Stimulated activated CD8-positive, alpha-beta memory T cell treated with anti-CD3 and anti-CD28 coated beads, Interleukin-12 subunit alpha, Interleukin-12 subunit beta, amount 100 ng/mL, for 24 hours (primary cell): ENCODE data around the gene DENND1A.

Experiments
- DNase-seq: peaks from one replicate; pipeline ENCODE4 v3.0.0-alpha.2; 2020; ENCODE audit errors: extremely low read depth

The DENND1A gene

DNA sequence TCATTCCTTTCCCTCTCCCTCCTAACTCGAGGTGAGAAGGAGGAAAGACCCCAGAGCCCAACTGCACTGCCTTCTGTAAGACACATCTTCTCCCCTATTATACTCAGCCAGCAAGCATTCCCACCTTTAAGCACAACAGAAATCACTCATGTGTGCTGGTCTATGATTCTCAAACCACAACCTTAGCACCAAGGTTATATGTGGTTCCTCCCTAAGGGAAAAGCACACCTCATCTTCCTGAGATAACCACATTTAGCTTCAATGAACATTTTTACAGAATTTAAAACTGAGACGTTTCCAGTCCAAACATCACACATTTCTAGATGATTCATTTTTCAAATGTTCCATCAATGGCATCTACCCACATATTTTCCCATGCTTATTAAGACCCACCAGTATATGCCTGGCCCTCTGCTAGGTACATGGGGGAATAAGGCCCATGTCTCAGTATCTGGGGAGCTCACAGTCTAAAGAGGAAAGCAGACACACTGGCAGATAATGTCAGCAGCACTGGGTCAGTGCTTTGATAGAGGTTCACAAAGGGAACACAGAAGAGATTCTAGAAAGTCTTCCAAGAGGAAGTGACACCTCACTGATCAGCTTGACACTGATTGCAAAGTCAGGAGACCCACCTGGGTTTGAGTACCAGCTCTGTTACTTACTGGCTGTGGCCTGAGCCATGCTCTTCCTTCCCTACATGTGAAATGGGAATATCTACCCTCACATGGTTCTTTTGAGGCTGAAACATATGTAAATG is 245.4 kb downstream of the DENND1A start:
- no peak for DNase-seq

- DNase-seq: no peak
Observed at GRCh38 chr9:123682746-123683145, 247.2 kb downstream of the DENND1A start.

- DNase-seq: no peak
Observed at GRCh38 chr9:123680352-123680751, 249.6 kb downstream of the DENND1A start.

DNA sequence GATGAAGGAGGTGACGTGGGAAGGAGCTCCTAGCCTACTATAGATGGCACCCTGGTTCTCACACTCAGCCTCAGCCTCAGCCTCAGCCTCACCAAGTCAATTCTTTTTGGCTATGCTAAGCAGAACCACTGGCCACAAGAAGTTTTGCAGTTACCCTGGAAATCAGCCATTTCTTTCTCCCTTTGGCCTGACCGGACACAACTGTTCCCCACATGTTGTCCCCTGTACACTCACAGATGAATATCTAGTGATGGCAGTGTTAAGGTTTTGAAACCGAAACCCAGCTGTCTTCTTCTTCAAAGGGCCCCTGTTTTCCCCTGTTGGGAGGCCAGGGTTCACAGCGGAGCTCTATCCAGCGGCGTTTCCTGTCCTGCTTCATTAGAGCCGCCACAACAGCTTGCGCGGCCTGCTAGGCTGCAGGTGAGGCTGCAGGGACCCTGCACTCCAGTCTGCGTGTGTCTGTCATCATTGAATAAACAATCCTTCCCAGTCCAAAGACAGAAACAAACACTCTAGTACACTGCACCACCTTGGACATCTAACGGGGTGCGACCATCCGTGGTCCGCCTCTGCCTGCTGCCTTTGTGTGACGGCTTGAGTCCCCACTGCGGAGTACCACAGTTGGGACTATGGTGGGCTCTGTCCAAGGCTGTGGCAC is 250.5 kb downstream of the DENND1A start:
- no peak for DNase-seq

- DNase-seq: no peak
Observed at GRCh38 chr9:123678878-123679329, 251.0 kb downstream of the DENND1A start.

GRCh38 chr9:123678038-123678877 is 251.7 kb downstream of the DENND1A start:
- DNase-seq: no peak

GRCh38 chr9:123676869-123677268 is 253.1 kb downstream of the DENND1A start:
- no peak for DNase-seq

GRCh38 chr9:123669346-123669745 is 260.6 kb downstream of the DENND1A start:
- no peak for DNase-seq

- DNase-seq: no peak
Observed at GRCh38 chr9:123663529-123663928, 266.4 kb downstream of the DENND1A start.

DNA sequence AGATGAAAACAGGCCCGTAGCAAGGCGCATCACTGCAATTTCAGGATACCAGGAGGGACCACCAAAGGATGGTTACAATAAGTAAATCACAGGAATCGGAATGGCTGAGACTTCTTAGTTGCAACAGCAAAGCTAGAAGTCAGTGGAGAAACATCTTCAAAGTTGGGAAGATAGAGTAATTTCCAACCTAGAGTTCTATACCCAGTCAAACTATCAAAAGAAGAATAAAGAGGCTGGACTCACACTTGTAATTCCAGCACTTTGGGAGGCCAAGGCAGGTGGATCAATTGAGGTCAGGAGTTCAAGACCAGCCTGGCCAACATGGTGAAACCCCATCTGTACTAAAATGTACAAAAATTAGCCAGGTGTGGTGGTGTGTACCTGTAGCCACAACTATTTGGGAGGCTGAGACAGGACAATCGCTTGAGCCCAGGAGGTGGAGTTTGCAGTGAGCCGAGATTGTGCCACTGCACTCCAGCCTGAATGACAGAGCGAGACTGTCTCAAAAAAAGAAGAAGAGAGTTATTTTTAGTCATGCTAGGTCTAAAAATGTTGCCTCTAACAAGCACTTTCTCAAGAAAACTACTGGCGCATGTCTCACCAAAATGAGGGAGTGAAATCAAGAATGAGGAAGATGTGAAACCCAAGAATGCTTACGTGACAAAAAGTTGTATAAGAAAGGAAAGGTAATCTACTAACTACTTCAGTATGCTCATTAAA is 267.7 kb downstream of the DENND1A start:
- no peak for DNase-seq

- DNase-seq: no peak
Observed at GRCh38 chr9:123660691-123661466, 269.0 kb downstream of the DENND1A start.

DNA sequence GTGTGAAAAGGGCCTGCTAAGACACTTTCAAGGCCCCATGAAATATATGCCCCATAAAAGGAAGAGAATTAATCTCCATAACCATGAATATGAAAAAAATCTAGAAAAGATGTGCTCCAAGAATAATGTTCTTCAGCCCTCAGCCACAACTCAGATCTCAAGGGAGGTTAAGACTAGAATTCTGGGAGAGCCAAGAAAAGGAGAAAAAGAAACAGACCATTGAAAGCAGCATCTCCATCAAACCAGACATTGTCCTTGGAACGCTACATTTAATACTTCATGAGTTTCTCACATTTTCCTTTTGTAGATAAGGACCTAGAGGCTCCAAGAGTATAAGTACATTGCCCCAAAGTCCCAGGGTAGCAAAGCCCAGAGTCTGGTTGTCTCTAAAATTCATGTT is 270.6 kb downstream of the DENND1A start:
- DNase-seq: no peak

- no peak for DNase-seq
Observed at GRCh38 chr9:123658792-123659191, 271.1 kb downstream of the DENND1A start.

- DNase-seq: no peak
Observed at GRCh38 chr9:123657941-123658340, 272.0 kb downstream of the DENND1A start.

GRCh38 chr9:123657099-123657498 is 272.8 kb downstream of the DENND1A start:
- DNase-seq: no peak

GRCh38 chr9:123656565-123656964 is 273.4 kb downstream of the DENND1A start:
- no peak for DNase-seq

DNA sequence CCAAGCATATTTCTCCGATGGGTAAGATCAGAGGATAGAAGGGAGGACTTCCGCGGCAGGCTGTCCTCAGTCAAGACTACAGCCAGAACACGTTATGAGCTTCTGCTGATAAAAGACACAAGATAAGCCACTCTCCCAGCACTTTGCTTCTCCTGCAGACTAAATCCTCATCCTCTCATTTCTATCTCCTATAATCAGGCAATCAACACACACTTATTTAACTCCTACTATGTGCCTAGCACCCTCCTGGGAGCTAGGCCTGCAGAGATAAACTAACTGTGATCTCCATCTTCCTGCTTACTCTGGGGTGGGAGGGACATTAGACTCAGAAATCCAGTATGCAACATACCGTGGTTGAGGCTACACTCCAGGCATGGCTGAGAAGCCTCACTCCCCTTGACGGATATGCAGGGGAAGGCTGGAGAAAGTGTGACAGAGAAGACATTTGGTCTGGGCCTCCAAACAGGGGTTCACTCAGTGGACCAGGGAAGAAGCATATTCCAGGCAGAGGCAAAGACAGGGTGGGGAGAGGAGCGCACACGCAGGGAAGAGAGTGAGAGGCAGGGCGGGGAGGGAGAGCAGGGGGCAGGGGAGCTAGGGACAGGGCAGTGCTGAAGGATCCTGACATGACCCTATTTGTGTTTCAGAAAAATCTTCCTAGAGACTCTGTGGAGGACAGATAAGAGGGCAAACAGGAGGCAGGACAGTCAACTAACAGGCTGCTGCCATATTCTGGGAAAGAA is 274.1 kb downstream of the DENND1A start:
- no peak for DNase-seq

DNA sequence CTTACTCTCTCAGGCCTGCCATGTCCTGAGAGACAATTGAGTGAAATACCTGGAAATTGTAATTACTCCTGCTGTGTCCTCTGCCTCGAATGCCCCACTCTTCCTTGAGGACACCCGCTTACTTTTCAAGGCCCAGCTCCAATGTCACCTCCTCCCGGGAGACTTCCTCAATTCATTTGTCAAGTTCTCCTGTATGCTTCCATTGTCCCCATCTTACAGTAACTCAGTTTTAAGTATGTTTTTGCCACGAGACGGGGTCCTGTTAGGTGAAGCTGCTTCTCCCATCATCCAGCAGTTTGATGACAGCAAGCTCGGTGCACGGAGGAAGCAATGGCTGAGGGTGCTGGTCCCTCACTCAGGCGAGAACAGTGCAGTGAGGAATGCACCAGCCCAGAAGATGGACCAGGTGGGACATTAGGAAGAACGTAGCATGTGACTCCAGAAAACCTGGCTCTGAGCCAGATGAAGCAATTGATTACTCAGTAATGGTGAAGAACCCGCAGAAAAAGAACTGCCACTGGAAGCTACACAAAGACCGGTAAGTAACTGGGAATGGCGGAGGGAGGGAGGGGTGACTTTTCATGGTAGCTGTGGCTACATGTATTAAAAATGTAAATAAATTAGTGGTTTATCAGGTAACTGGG is 274.8 kb downstream of the DENND1A start:
- DNase-seq: no peak

- DNase-seq: no peak
Observed at GRCh38 chr9:123654218-123654993, 275.5 kb downstream of the DENND1A start.
